Inflammatory macrophage treated with lipopolysaccharide for 4 hours (primary cell): Measurements from ENCODE around the gene VOPP1.

ENCODE experiments used
- DNase-seq: peaks from one replicate; pipeline ENCODE4 v3.0.0-alpha.2; 2020

The VOPP1 gene

DNA sequence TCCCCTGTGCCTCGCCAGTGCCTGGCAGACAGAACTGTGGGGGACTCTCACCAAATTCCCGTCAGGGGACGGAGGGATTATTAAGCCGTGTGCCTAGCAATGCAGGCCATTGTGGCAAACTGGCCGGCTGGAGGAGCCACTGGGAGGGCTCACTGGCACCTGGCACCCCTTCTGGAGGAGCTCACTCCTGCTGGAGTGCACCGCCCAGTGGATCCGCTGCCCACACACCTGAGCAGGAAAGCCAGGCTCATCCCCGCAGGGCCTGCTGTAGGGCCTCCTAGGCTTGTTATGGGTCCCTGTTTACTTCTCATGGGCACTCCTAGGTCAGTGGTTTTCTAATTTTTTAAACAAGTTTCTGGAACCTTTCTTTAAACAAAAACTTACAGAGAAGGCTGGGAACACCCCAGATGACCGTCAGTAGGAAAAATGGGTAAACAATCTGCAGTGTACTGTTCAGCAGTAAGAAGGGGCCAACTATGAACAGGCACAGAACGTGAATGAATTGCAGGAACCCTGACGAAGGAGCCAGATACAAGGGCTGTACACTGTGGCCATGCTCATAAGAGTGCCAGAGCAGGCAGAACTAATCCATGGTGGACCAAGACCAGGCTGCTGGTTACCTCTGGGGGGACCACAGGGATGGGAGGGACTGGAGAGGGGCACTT, 142.3 kb downstream of the VOPP1 start:
- DNase-seq = no peak

DNA sequence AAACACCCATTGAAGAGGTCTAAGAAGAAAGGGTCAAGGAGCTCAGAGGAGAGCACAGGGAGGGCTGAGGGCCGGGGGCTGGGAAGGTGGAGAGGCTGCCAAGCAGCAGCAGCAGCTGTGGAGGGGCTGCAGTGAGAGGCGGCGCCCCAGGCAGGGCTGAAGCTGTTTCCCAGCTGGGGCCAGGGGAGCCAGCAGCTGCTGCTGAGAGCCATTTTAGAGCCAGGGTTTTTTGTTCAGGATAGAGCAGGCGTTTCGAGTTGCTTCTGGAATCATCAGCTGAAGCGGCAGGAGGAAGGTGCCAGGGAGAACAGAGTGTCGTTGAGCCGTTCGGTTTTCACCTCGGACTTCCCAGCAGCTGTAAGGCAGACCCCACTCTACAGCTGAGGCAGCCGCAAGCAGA, 144.5 kb downstream of the VOPP1 start:
- DNase-seq = no peak

- no peak for DNase-seq
Measured at GRCh38 chr7:55427342-55427741, 145.0 kb downstream of the VOPP1 start.

GRCh38 chr7:55426676-55427075, 145.6 kb downstream of the VOPP1 start:
- no peak for DNase-seq

- DNase-seq = no peak
Measured at GRCh38 chr7:55425141-55425752, 147.1 kb downstream of the VOPP1 start.

GRCh38 chr7:55423891-55424290, 148.4 kb downstream of the VOPP1 start:
- no peak for DNase-seq

GRCh38 chr7:55423277-55423711, 149.0 kb downstream of the VOPP1 start:
- no peak for DNase-seq
